Neuronal stem cell (in vitro differentiated cells): ENCODE measurements around the gene MAFG.

Source experiments
- DNase-seq: peaks from one replicate; pipeline ENCODE4 v3.0.0-alpha.2; 2013; ENCODE audit warnings: low spot score
- H2AFZ ChIP-seq: one replicate; pipeline ENCODE4 v1.6.1; 2013; ENCODE audit warnings: mild to moderate bottlenecking, low read length, inconsistent platforms
- H2AK5ac ChIP-seq: 2 replicates; pipeline ENCODE4 v1.6.1; 2013; ENCODE audit warnings: low read depth, mild to moderate bottlenecking, inconsistent platforms, low read length, moderate library complexity, mixed read lengths
- H2BK120ac ChIP-seq: 2 replicates; pipeline ENCODE4 v1.6.1; 2013; ENCODE audit warnings: low read depth, mild to moderate bottlenecking, inconsistent platforms, low read length, moderate library complexity, mixed read lengths
- H2BK12ac ChIP-seq: one replicate; pipeline ENCODE4 v1.6.1; 2013; ENCODE audit warnings: low read length, inconsistent platforms
- H2BK15ac ChIP-seq: 2 replicates; pipeline ENCODE4 v1.6.1; 2013; ENCODE audit warnings: mild to moderate bottlenecking, low read length, inconsistent platforms, mixed read lengths
- H2BK5ac ChIP-seq: one replicate; pipeline ENCODE4 v1.6.1; 2013; ENCODE audit warnings: inconsistent platforms, mild to moderate bottlenecking, low read length, moderate library complexity
- H3K14ac ChIP-seq: one replicate; pipeline ENCODE4 v1.6.1; 2013; ENCODE audit warnings: low read length, inconsistent platforms
- H3K18ac ChIP-seq: 2 replicates; pipeline ENCODE4 v1.6.1; 2013; ENCODE audit warnings: low read length, inconsistent platforms
- H3K23ac ChIP-seq: 2 replicates; pipeline ENCODE4 v1.6.1; 2013; ENCODE audit warnings: low read depth, mild to moderate bottlenecking, mixed read lengths, low read length, inconsistent platforms; ENCODE audit not compliant: poor library complexity
- H3K27ac ChIP-seq: replicated peaks from 3 replicates; pipeline ENCODE4 v1.5.1; 2013; ENCODE audit warnings: low read length, inconsistent platforms
- H3K27me3 ChIP-seq, 3 experiments: 2 replicates each; pipeline ENCODE4 v1.6.1; 2013; ENCODE audit warnings: low read length in 3 of 3, mild to moderate bottlenecking in 2 of 3, inconsistent platforms in 1 of 3, low read depth in 1 of 3, mixed read lengths in 1 of 3, moderate library complexity in 1 of 3; ENCODE audit not compliant: control insufficient read depth in 3 of 3, insufficient read depth in 3 of 3
- H3K36me3 ChIP-seq, 2 donors: replicated peaks in 1 of 2; 2 replicates each; pipeline ENCODE4 v1.6.1; 2013; ENCODE audit warnings: low read length in 2 of 2; ENCODE audit not compliant: control insufficient read depth in 2 of 2, insufficient read depth in 2 of 2
- H3K4ac ChIP-seq: 2 replicates; pipeline ENCODE4 v1.6.1; 2013; ENCODE audit warnings: inconsistent platforms, mild to moderate bottlenecking, low read length, moderate library complexity
- H3K4me1 ChIP-seq, 2 donors: 1 replicate in 1 of 2; 2 replicates in 1 of 2; pipeline ENCODE4 v1.6.1; 2013; ENCODE audit warnings: low read length in 2 of 2, low read depth in 1 of 2; ENCODE audit not compliant: control insufficient read depth in 2 of 2, insufficient read depth in 1 of 2
- H3K4me2 ChIP-seq: one replicate; pipeline ENCODE4 v1.6.1; 2013; ENCODE audit warnings: mild to moderate bottlenecking, low read length, inconsistent platforms; ENCODE audit not compliant: insufficient read depth, poor library complexity, severe bottlenecking
- H3K4me3 ChIP-seq, 2 donors: 2 replicates each; pipeline ENCODE4 v1.5.1; 2013; ENCODE audit warnings: low read length in 2 of 2, mild to moderate bottlenecking in 2 of 2, inconsistent platforms in 1 of 2, moderate library complexity in 1 of 2
- H3K79me1 ChIP-seq: one replicate; pipeline ENCODE4 v1.6.1; 2013; ENCODE audit warnings: low read depth, mild to moderate bottlenecking, inconsistent platforms, low read length, moderate library complexity
- H3K9ac ChIP-seq: one replicate; pipeline ENCODE4 v1.6.1; 2013; ENCODE audit warnings: mild to moderate bottlenecking, low read depth, low read length, inconsistent platforms; ENCODE audit not compliant: poor library complexity
- H3K9me3 ChIP-seq, 2 donors: replicated peaks in 1 of 2; 2 replicates each; pipeline versions ENCODE3 to v1.6.1; 2013; ENCODE audit warnings: low read length in 2 of 2, mild to moderate bottlenecking in 2 of 2, inconsistent platforms in 1 of 2, low read depth in 1 of 2, mixed read lengths in 1 of 2, moderate library complexity in 1 of 2; ENCODE audit not compliant: control insufficient read depth in 2 of 2, insufficient read depth in 1 of 2
- H4K8ac ChIP-seq: one replicate; pipeline ENCODE4 v1.6.1; 2013; ENCODE audit warnings: low read depth, mild to moderate bottlenecking, inconsistent platforms, low read length, moderate library complexity
- H4K91ac ChIP-seq: one replicate; pipeline ENCODE4 v1.6.1; 2013; ENCODE audit warnings: low read length, low read depth, mild to moderate bottlenecking, inconsistent platforms; ENCODE audit not compliant: poor library complexity
- WGBS, 2 donors: extraction: QIAGEN DNeasy Blood & Tissue Kit; methylation state at CpG; one replicate each; pipeline ENCODE4 v1.1.7; 2013; ENCODE audit warnings: missing lambda C conversion rate in 2 of 2, mixed read lengths in 1 of 2; ENCODE audit not compliant: insufficient read length in 2 of 2, insufficient replicate concordance in 1 of 2; ENCODE audit errors: extremely low coverage in 2 of 2; 5-methylcytosine and 5-hydroxymethylcytosine counted together

MAFG gene

GRCh38 chr17:81914103-81914850 is 13.3 kb downstream of the MAFG start:
- Histone ChIP-seq H4K91ac (no peak overlapping the region), H3K23ac (no peak overlapping the region), H3K79me1 (peaks cover 8% of the 10 kb centered on the region), H3K9ac (no peak overlapping the region), H2AFZ (no peak overlapping the region), H3K27me3 (no peaks in the 10 kb centered on the region), H3K14ac (no peak overlapping the region), H2BK15ac (no peak overlapping the region), H2BK5ac (no peak overlapping the region), H3K18ac (no peak overlapping the region), H3K9me3 (no peaks in the 10 kb centered on the region), H3K4me1 (peaks cover 7 to 18% of the 10 kb centered on the region in 2 donors), H2BK120ac (peak overlapping the region; percentile 30), H2BK12ac (no peak overlapping the region), H3K4ac (no peak overlapping the region), H3K36me3 (peaks cover 24 to 51% of the 10 kb centered on the region in 2 donors), H2AK5ac (no peak overlapping the region), H4K8ac (no peak overlapping the region), H3K4me2 (no peak overlapping the region), H3K27ac (no peak overlapping the region), H3K4me3 (no peak overlapping the region)
- DNase-seq, result no peak
- WGBS, 2 donors, result no CpG with 5 or more reads among the region's 36 CpGs

- peaks cover 28 to 53% of the 10 kb centered on the region in 2 donors for H3K36me3 ChIP-seq
- H3K18ac ChIP-seq, result no peak overlapping the region
- peak overlapping the region; percentile 23 for H4K8ac ChIP-seq
- H3K4me2 ChIP-seq, result no peak overlapping the region
- no peak overlapping the region for H4K91ac ChIP-seq
- no peak overlapping the region for H3K14ac ChIP-seq
- no peak for DNase-seq
- no peak overlapping the region for H2BK12ac ChIP-seq
- no peaks in the 10 kb centered on the region for H3K27me3 ChIP-seq
- no peak overlapping the region for H3K4me3 ChIP-seq
- H3K9ac ChIP-seq, result no peak overlapping the region
- H2AFZ ChIP-seq, result no peak overlapping the region
- H2BK5ac ChIP-seq, result no peak overlapping the region
- H3K27ac ChIP-seq, result no peak overlapping the region
- no peak overlapping the region for H3K4ac ChIP-seq
- no peak overlapping the region for H2BK15ac ChIP-seq
- no peak overlapping the region for H3K23ac ChIP-seq
- H2BK120ac ChIP-seq, result peak overlapping the region; percentile 30
- H3K4me1 ChIP-seq, result peaks cover 7 to 18% of the 10 kb centered on the region in 2 donors
- no peaks in the 10 kb centered on the region for H3K9me3 ChIP-seq
- H3K79me1 ChIP-seq, result peaks cover 8% of the 10 kb centered on the region
- no peak overlapping the region for H2AK5ac ChIP-seq
- no CpG with 5 or more reads among the region's 31 CpGs for WGBS, 2 donors
Observed at GRCh38 chr17:81913394-81914102, 14.0 kb downstream of the MAFG start.

- peaks cover 30 to 62% of the 10 kb centered on the region in 2 donors for H3K36me3 ChIP-seq
Observed at GRCh38 chr17:81912441-81913309, 14.9 kb downstream of the MAFG start.

More at GRCh38 chr17:81912441-81913309, 14.9 kb downstream of the MAFG start:
- no peak overlapping the region for H3K27ac ChIP-seq
- H3K4ac ChIP-seq, result no peak overlapping the region
- peaks cover 8% of the 10 kb centered on the region for H3K79me1 ChIP-seq
- no peak overlapping the region for H4K8ac ChIP-seq
- H3K9me3 ChIP-seq, result no peaks in the 10 kb centered on the region
- no peak overlapping the region for H2BK120ac ChIP-seq
- H3K4me3 ChIP-seq, result no peak overlapping the region
- no peak overlapping the region for H2AK5ac ChIP-seq
- H4K91ac ChIP-seq, result no peak overlapping the region
- DNase-seq, result no peak
- H2AFZ ChIP-seq, result no peak overlapping the region
- no peak overlapping the region for H3K4me2 ChIP-seq
- no peak overlapping the region for H2BK12ac ChIP-seq
- H3K9ac ChIP-seq, result no peak overlapping the region
- H3K27me3 ChIP-seq, result no peaks in the 10 kb centered on the region
- no peak overlapping the region for H3K23ac ChIP-seq
- H3K4me1 ChIP-seq, result peaks cover 7 to 18% of the 10 kb centered on the region in 2 donors
- no peak overlapping the region for H2BK15ac ChIP-seq
- H2BK5ac ChIP-seq, result no peak overlapping the region
- no peak overlapping the region for H3K14ac ChIP-seq
- H3K18ac ChIP-seq, result no peak overlapping the region
- WGBS, 2 donors, result no CpG with 5 or more reads among the region's 32 CpGs
